AG09319 (cell line): ENCODE data around the gene PROK1.
"Not testable (repeated sequence)": the region's sequence is repeated elsewhere in the genome, so short reads cannot be mapped to it uniquely, and the experiment has no call there.

Experiments
- DNase-seq: peaks from one replicate; pipeline ENCODE4 v3.0.0-alpha.2; 2010; ENCODE audit warnings: low read depth; ENCODE audit errors: extremely low read depth
- TF ChIP-seq, protein P1 (sequence below): IDR thresholded peaks from 2 replicates; pipeline ENCODE4 v1.5.1; 2011; ENCODE audit warnings: low read depth, mild to moderate bottlenecking, inconsistent platforms, low read length, moderate library complexity

The PROK1 gene, protein sequence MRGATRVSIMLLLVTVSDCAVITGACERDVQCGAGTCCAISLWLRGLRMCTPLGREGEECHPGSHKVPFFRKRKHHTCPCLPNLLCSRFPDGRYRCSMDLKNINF

DNA sequence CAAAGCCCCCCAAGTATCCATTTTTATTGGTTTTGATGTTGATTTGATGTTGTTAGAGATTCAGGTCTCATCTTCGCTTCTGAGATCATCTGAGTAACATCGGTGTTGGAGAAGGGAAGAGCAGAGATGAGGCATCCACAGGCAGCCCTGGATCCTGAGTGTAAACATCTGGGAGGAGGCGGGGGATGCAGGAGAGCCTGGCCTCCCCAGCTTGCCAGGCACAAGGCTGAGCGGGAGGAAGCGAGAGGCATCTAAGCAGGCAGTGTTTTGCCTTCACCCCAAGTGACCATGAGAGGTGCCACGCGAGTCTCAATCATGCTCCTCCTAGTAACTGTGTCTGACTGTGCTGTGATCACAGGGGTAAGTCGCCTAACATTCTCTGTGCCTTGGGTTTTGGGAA is at the start of gene PROK1:
Gene PROK1, plus strand, starts transcription at position 221 of the 400 bp plus-strand sequence. Its CDS starts 68 bp downstream, at position 289.
- TF ChIP-seq, protein P1, sequence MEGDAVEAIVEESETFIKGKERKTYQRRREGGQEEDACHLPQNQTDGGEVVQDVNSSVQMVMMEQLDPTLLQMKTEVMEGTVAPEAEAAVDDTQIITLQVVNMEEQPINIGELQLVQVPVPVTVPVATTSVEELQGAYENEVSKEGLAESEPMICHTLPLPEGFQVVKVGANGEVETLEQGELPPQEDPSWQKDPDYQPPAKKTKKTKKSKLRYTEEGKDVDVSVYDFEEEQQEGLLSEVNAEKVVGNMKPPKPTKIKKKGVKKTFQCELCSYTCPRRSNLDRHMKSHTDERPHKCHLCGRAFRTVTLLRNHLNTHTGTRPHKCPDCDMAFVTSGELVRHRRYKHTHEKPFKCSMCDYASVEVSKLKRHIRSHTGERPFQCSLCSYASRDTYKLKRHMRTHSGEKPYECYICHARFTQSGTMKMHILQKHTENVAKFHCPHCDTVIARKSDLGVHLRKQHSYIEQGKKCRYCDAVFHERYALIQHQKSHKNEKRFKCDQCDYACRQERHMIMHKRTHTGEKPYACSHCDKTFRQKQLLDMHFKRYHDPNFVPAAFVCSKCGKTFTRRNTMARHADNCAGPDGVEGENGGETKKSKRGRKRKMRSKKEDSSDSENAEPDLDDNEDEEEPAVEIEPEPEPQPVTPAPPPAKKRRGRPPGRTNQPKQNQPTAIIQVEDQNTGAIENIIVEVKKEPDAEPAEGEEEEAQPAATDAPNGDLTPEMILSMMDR: no peak
- DNase-seq: no peak

DNA sequence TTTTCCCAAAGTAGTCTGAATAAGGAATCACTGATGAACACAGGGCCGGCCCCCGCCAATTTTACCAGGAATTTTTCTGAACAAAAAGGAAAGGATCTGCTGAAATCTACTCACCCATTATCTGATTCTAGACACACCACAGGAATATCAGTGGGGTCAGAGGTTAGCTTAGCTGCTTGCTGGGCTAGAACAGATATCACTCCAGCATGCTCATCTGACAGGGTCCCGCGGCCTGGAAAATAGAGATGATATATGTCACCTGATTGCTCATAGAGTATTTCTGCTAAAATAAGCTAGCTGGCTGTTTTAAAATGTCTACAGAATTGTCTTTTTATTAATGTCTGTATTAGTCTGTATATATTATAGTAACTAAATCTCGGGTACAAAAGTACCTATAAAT is 47.1 kb upstream of the PROK1 start:
- no peak for DNase-seq
- TF ChIP-seq, protein P1: no peak

DNA sequence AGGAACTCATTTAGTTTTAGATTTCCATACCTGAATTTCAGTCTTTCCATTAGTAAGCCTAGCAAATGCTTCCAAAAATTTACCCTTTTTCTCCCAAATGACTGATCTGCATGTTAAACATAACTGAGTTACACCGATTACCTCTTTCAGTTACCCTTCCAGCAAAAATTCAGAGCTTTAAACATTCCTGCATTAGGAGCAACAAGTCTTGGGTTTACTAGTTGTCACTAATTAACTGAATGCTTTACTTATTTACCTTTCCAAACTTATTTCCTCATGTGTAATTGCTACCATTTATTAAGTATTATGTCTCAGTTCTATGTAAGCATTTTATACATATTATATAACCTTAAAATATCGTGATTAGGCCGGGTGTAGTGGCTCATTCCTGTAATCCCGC is 46.5 kb upstream of the PROK1 start:
- no peak for DNase-seq
- TF ChIP-seq, protein P1: no peak

DNA sequence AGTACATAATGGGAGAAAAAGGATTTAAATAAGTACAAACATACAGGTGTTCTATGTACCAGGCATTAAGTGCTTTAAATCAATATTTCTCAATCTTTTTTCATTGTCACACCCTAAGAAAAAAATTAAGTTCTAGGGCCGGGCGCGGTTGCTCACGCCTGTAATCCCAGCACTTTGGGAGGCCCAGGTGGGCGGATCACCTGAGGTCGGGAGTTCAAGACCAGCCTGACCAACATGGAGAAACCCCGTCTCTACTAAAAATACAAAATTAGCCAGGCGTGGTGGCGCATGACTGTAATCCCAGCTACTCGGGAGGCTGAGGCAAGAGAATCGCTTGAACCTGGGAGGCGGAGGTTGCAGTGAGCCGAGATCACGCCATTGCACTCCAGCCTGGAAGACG is 44.5 kb upstream of the PROK1 start:
- not testable (repeated sequence) for DNase-seq

DNA sequence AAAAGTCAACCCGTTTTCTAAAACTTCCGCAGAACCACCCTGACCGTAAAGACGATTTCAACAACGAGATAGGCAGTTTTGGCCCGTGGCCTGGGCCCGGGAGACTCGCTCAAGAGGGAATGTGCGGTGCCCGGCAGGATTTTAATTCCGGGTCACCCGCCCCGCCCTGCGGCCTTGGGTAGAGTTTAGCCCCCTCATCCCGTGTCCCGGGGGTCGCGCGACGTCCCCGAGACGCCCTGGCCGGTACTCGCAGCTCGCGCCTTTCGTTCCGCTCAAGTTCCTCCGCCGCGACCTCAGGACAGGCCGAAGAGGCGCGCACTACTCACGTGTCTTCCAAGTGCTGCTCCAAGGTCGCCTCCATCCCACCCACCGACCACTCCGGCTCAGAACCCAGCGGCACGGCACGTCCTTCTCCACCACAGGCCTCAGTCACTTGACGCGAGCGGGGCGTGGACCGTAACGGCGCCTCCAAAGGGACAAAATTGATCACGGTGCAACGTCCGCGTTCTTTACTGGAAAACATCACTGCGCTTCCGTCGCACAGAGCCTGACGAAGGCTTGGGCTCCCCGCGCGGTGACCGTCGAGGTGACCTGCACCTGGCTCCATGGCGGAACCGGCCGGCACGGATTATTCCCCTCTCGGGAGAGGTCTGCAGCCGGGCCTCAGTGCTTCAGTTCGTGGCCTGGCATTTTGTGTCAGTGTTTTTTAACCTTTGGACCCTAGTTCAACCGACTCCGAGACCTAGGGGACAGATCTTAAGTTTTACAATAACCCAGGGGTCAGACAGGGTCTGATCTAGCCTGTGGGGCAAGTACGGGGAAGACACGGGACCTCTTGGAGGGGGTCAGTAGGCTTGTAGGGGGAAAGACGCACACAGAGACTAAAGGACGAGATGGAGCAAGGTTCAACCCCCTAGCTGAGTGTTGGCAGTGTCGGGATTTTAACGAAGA is 43.4 kb upstream of the PROK1 start, which contains the start of gene LAMTOR5:
Gene LAMTOR5, minus strand, starts transcription at position 435 of the 951 bp plus-strand sequence. Its CDS starts 74 bp downstream, at position 361.
- TF ChIP-seq, protein P1: peak; percentile 17
- peak; percentile 76 for DNase-seq

DNA sequence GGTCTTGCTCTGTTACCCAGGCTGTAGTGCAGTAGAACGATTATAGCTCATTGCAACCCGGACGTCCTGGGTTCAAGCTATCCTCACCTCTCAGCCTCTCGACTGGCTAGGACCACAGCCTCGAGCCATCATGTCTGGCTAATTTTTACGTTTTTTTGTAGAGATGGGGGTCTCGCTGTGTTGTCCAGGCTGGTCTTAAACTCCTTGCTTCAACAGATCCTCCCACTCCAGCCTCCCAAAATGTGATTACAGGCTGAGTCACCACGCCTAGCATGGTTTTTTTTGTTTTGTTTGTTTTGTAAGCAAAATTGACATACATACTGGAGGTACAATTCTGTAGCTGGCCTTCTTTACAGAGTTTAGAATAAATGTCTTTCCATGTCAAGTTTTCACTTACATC is 42.5 kb upstream of the PROK1 start:
- no peak for DNase-seq
- TF ChIP-seq, protein P1: no peak

DNA sequence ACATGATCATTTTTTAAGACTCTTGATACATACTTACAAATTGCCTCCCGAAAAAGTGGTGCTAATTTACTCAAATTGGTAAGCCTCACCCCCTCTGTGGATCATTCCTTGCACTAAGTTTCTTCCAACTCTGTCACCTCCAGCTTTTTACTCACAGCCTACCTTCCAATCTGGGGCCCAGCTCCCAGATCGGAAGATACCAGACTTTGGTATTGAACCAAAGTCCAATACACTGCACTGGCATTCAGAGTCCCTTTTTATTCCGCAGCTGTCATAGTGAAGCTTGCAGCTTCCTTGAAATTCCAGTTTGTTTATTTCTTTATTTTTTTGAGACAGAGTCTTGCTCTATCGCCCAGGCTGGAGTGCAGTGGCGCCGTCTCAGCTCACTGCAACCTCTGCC is 41.6 kb upstream of the PROK1 start:
- no peak for DNase-seq
- TF ChIP-seq, protein P1: no peak
